Fibroblast of pulmonary artery (primary cell): ENCODE data around the gene OLIG3.

Experiments used
- DNase-seq: peaks from one replicate; pipeline ENCODE4 v3.0.0-alpha.2; 2010; ENCODE audit warnings: low read depth
- H3K4me3 ChIP-seq: replicated peaks from 2 replicates; pipeline ENCODE4 v1.5.1; 2011; ENCODE audit warnings: low read depth, mild to moderate bottlenecking, control low read depth, low read length, moderate library complexity
- TF ChIP-seq, protein P1 (sequence below): IDR thresholded peaks from 2 replicates; pipeline ENCODE4 v1.5.1; 2011; ENCODE audit warnings: mild to moderate bottlenecking, control low read depth, low read length, inconsistent platforms; ENCODE audit errors: missing control alignments

The OLIG3 gene

DNA sequence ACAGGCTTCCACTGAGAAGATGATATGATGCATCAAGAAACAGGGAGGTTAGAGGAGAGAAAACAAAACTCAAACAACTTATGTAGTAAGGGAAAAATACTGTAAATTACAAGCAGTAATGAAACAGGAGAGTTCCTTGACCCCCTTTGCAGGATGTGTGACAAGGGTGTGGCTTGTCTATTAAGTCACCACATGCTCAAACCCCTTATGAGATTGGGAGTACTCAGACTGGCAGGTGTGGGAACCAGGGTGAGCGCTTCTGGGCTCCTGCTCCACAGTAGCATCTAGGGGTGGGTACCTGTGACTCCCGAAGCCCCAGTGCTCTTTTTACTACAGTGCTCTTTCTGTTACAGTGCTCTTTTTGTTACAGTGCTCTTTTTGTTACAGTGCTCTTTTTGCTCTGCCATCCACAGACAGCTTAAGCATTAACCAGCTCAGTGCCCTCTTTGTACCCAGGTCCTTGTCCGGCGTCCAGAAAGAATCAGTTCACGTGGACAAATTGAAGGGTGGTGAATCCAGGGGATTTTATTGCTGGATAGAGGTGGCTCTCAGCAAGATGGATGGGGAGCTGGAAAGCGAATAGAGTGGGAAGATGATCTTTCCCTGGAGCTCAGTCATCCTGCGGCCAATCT lies 28.7 kb downstream of the OLIG3 start:
- no peak for DNase-seq
- TF ChIP-seq, protein P1, sequence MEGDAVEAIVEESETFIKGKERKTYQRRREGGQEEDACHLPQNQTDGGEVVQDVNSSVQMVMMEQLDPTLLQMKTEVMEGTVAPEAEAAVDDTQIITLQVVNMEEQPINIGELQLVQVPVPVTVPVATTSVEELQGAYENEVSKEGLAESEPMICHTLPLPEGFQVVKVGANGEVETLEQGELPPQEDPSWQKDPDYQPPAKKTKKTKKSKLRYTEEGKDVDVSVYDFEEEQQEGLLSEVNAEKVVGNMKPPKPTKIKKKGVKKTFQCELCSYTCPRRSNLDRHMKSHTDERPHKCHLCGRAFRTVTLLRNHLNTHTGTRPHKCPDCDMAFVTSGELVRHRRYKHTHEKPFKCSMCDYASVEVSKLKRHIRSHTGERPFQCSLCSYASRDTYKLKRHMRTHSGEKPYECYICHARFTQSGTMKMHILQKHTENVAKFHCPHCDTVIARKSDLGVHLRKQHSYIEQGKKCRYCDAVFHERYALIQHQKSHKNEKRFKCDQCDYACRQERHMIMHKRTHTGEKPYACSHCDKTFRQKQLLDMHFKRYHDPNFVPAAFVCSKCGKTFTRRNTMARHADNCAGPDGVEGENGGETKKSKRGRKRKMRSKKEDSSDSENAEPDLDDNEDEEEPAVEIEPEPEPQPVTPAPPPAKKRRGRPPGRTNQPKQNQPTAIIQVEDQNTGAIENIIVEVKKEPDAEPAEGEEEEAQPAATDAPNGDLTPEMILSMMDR = no peak
- no peak overlapping the region for H3K4me3 ChIP-seq

DNA sequence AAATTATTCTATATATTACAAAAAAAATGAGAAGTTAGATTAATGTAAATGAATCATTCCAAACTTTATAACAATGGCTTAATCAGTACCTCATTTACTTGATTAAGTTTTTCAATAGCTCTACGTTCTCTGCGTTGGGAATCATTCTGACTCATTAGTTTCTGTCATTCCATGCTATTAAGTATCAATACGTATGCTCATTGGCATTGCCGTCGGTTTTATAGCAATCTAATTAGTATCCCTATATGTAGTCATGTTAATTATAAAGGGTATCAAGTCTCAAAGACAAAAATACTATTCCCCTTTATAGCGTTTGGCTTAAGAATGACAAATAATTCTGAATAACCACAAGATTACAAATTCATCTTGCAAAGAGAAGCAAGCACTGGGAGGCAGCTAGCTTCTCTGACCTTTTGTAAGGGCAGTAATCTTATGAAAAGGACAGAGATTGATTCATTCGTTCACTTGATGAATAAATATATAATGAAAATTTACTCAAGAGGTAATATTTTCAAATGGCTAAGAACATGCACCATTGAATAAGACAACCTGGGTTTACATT lies 41.8 kb downstream of the OLIG3 start:
- H3K4me3 ChIP-seq = no peak overlapping the region
- no peak for DNase-seq
- TF ChIP-seq, protein P1 = no peak

DNA sequence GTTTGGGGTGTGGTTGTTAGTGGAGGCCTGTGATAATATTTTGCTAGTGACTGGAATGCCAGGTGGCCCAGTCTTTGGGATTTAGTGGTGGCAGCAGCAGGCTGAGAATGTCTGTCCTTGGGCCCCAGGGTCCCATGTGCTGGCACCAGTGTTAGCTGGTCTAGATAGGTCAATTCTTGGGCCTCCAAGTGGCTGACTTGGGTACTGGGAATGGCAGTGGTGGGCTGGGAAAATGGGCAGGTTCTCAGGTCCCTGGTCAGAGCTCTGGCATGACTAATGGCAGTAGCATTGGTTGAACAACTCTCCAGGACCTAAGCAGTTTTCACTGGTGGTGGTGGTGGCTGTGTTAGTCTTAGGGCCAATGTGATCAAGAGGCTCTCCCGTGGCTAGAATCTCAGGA lies 50.3 kb downstream of the OLIG3 start:
- no peak for DNase-seq
- TF ChIP-seq, protein P1 = no peak

More for the DNA sequence above, 50.3 kb downstream of the OLIG3 start:
- no peak overlapping the region for H3K4me3 ChIP-seq
